ENCODE data around the gene LCE3D. TPM values are rescaled to one million over a fixed set of nuclear protein-coding genes. Genes with fewer than 3 reads are reported as not detected.

Gene LCE3D
- total RNA-seq, 3 donors from 2014 or later = not detected

GRCh38 chr1:152543820-152544219, 36.5 kb downstream of the LCE3D start:
- H3K9me3 ChIP-seq = peaks cover 0 to 3% of the 10 kb centered on the region in 2 donors
- H3K4me1 ChIP-seq = no peaks in the 10 kb centered on the region
- no peak overlapping the region for H3K4me3 ChIP-seq
- intact Hi-C loops (cut with DNase I; ENCODE audit: low total_unique reads) = loop anchor here (2.0 kb wide), 1 partner anchor 37 kb away; no protein-coding TSS in a partner anchor
- no peak overlapping the region for H3K27ac ChIP-seq
- peaks cover 0 to 3% of the 10 kb centered on the region in 2 donors for H3K27me3 ChIP-seq
- no peak for DNase-seq (ENCODE audit: low spot score in 2 of 2)
- TF ChIP-seq POLR2A (IDR thresholded peaks at IDR 0.05) = no peak
- no peak for TF ChIP-seq POLR2AphosphoS5 (IDR thresholded peaks at IDR 0.05)
- TF ChIP-seq, protein P1, sequence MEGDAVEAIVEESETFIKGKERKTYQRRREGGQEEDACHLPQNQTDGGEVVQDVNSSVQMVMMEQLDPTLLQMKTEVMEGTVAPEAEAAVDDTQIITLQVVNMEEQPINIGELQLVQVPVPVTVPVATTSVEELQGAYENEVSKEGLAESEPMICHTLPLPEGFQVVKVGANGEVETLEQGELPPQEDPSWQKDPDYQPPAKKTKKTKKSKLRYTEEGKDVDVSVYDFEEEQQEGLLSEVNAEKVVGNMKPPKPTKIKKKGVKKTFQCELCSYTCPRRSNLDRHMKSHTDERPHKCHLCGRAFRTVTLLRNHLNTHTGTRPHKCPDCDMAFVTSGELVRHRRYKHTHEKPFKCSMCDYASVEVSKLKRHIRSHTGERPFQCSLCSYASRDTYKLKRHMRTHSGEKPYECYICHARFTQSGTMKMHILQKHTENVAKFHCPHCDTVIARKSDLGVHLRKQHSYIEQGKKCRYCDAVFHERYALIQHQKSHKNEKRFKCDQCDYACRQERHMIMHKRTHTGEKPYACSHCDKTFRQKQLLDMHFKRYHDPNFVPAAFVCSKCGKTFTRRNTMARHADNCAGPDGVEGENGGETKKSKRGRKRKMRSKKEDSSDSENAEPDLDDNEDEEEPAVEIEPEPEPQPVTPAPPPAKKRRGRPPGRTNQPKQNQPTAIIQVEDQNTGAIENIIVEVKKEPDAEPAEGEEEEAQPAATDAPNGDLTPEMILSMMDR (IDR thresholded peaks at IDR 0.05) = no peak
- H3K36me3 ChIP-seq = no peaks in the 10 kb centered on the region

GRCh38 chr1:152539901-152540300, 40.4 kb downstream of the LCE3D start:
- TF ChIP-seq POLR2AphosphoS5 (IDR thresholded peaks at IDR 0.05) (no peak), POLR2A (IDR thresholded peaks at IDR 0.05) (no peak)
- TF ChIP-seq, protein P1 (IDR thresholded peaks at IDR 0.05) = no peak
- H3K27me3 ChIP-seq = peaks cover 0 to 3% of the 10 kb centered on the region in 2 donors
- no peak overlapping the region for H3K4me3 ChIP-seq
- no peaks in the 10 kb centered on the region for H3K36me3 ChIP-seq
- intact Hi-C loops (cut with DNase I; ENCODE audit: low total_unique reads) = no loop called here
- no peak overlapping the region for H3K27ac ChIP-seq
- no peak for DNase-seq (ENCODE audit: low spot score in 2 of 2)
- H3K4me1 ChIP-seq = no peaks in the 10 kb centered on the region
- no peaks in the 10 kb centered on the region for H3K9me3 ChIP-seq

GRCh38 chr1:152537496-152537895, 42.8 kb downstream of the LCE3D start:
- H3K27ac ChIP-seq = no peak overlapping the region
- no peak overlapping the region for H3K4me3 ChIP-seq
- H3K4me1 ChIP-seq = no peaks in the 10 kb centered on the region
- intact Hi-C loops (cut with DNase I; ENCODE audit: low total_unique reads) = no loop called here
- no peak for DNase-seq (ENCODE audit: low spot score in 2 of 2)
- H3K27me3 ChIP-seq = no peaks in the 10 kb centered on the region
- TF ChIP-seq POLR2AphosphoS5 (IDR thresholded peaks at IDR 0.05) (no peak), POLR2A (IDR thresholded peaks at IDR 0.05) (no peak)
- TF ChIP-seq, protein P1 (IDR thresholded peaks at IDR 0.05) = no peak
- H3K9me3 ChIP-seq = no peaks in the 10 kb centered on the region
- no peaks in the 10 kb centered on the region for H3K36me3 ChIP-seq

GRCh38 chr1:152535774-152536173, 44.5 kb downstream of the LCE3D start:
- intact Hi-C loops (cut with DNase I; ENCODE audit: low total_unique reads) = no loop called here
- no peaks in the 10 kb centered on the region for H3K27me3 ChIP-seq
- H3K9me3 ChIP-seq = no peaks in the 10 kb centered on the region
- H3K4me1 ChIP-seq = no peaks in the 10 kb centered on the region
- no peak overlapping the region for H3K27ac ChIP-seq
- H3K4me3 ChIP-seq = no peak overlapping the region
- DNase-seq (ENCODE audit: low spot score in 2 of 2) = no peak
- no peaks in the 10 kb centered on the region for H3K36me3 ChIP-seq
- TF ChIP-seq, protein P1 (IDR thresholded peaks at IDR 0.05) = no peak

DNA sequence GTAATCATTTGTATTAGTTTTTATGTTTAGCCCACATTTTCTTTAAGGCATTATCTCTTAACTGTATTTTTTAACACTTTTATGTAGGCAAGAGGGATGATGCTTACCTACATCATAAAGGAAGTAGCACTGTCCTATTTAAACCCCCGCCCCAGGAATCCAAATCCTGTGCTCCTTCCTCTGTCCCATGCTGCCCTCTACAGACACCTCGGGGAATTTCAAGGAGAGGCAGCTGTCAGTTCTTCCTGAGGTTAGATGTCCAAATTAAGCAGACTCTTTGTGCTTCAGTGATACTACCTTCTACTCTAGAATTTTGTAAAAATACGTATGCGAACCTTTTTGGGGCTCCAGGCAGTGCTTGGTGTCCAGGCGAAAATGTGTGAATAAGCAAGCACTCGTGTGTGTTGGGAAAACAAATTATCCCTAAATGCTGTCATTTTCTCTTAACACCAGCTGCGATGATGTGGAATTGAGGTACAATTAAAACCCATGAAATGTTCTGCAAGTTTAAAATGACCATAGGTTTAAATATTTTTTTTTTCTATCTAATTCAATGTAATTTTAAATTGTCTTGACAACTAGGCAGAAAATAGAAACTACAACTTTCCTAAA, 46.9 kb downstream of the LCE3D start:
- intact Hi-C loops (cut with DNase I; ENCODE audit: low total_unique reads) = no loop called here
- Histone ChIP-seq H3K36me3 (no peaks in the 10 kb centered on the region), H3K27me3 (no peaks in the 10 kb centered on the region), H3K4me3 (no peak overlapping the region), H3K27ac (no peak overlapping the region), H3K9me3 (no peaks in the 10 kb centered on the region), H3K4me1 (no peaks in the 10 kb centered on the region)
- TF ChIP-seq, protein P1 (IDR thresholded peaks at IDR 0.05) = peak in 1 of 3 donors; percentile 21
- TF ChIP-seq POLR2A (IDR thresholded peaks at IDR 0.05) = no peak
- TF ChIP-seq POLR2AphosphoS5 (IDR thresholded peaks at IDR 0.05) = no peak
- no peak for DNase-seq (ENCODE audit: low spot score in 2 of 2)

Other genes with a start within 250 kb of the LCE3D start
- not detected for gene FLG2, start 220.5 kb downstream of the LCE3D start, total RNA-seq
- gene CRNN, start 166.3 kb downstream of the LCE3D start, total RNA-seq = under 1 TPM in 1 of 3 donors, not detected in 2; 0.66 TPM
- not detected for gene LCE5A, start 69.7 kb downstream of the LCE3D start, total RNA-seq
- gene CRCT1, start 66.0 kb downstream of the LCE3D start, total RNA-seq = not detected
- not detected for gene LCE3E, start 13.7 kb downstream of the LCE3D start, total RNA-seq
- gene LCE3C, start 19.7 kb upstream of the LCE3D start, total RNA-seq = not detected
- gene LCE3B, start 33.3 kb upstream of the LCE3D start, total RNA-seq = not detected
- not detected for gene LCE3A, start 42.6 kb upstream of the LCE3D start, total RNA-seq
- not detected for gene LCE2D, start 82.9 kb upstream of the LCE3D start, total RNA-seq
- gene LCE2C, start 94.8 kb upstream of the LCE3D start, total RNA-seq = not detected
- gene LCE2B, start 105.6 kb upstream of the LCE3D start, total RNA-seq = not detected
- gene LCE2A, start 117.8 kb upstream of the LCE3D start, total RNA-seq = not detected
- not detected for gene LCE4A, start 127.6 kb upstream of the LCE3D start, total RNA-seq
- gene KPRP, start 177.5 kb upstream of the LCE3D start, total RNA-seq = not detected
- gene LCE1F, start 194.6 kb upstream of the LCE3D start, total RNA-seq = not detected
- gene LCE1E, start 205.7 kb upstream of the LCE3D start, total RNA-seq = not detected
- not detected for gene LCE1D, start 216.2 kb upstream of the LCE3D start, total RNA-seq
- not detected for gene LCE1C, start 226.1 kb upstream of the LCE3D start, total RNA-seq
- not detected for gene LCE1B, start 231.5 kb upstream of the LCE3D start, total RNA-seq
- not detected for gene LCE1A, start 247.0 kb upstream of the LCE3D start, total RNA-seq